HG03460 (cell line): ENCODE results near the gene PROZ.

ENCODE experiments used
- ATAC-seq: cut with Tn5 transposase; IDR thresholded peaks from one replicate; pipeline ENCODE4 v1.9.1; 2021; ENCODE audit not compliant: unreplicated experiment

The PROZ gene

DNA sequence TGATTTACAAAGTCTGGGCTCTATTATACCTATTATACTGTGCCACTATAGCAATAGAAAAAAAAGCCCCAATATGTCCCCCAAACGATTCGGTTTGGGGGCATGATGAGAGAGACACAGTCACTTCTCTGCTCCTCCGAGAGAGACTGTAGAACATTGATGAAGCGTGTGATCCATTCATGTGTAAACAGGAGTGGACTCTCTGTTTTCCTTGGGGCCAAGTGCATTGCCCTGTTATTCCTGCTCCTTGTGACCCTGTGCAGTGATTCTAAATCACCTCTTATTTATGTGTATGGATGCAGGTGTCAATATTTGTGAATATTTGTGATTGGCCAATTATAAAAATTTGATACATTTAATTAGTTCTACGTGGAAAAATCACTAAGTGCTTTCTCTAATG, 18.9 kb upstream of the PROZ start:
- no peak for ATAC-seq

DNA sequence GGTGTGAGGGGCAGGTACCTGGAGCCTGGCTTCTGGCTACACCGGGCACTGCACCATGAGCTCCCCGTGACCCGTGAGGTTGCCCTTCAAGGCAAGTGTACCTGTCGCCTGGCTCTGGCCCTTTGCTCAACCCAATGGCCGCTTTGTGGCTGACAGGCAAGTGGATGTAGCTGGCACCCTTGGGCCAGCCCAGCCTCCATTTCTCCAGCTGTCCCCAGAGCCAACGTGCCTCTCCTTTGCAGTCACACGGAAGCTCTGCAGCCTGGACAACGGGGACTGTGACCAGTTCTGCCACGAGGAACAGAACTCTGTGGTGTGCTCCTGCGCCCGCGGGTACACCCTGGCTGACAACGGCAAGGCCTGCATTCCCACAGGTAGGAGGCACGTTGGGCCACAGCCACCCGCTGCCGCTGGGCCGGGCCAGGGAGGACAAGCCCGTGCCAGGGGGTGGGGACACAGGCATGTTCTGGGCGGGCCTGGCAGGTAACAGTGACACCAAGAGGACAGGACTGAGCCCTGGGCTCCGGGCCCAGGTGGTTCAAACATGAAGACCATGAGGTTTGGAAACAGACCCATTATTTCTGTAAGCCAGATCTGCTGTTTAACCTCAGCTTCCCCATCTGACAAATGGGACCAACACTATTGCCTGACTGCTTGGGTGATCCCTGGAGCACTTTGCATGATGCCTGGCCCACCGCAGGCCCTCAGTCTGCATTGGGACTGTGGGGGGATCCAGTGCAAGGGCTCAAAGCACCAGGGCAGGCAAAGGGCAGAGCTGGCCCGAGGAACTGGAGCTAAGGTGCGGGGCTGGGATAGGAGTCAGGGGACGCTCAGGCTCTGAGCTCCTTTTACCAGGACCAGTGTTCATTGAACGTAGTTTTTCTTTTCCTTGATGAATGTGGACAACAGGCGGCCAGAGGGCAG, 17.5 kb upstream of the PROZ start:
- no peak for ATAC-seq

DNA sequence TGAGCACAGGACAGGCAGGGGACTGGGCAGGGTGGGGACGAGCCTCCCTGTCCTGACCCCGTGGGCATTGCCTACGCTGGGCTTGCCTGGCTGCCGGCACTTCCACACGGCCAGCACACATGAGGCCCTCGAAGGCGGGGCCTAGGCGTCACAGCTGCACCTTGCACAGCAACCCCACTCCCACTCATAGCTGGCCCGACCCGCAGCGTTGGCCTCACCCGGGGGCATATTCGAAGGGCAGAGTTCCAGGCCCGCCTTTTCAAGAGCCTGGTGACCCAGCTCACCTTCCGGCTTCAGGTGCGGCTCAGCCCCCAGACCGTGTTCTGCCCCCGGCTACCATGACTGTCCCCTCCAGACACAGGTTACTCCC, 16.9 kb upstream of the PROZ start:
- ATAC-seq = no peak

DNA sequence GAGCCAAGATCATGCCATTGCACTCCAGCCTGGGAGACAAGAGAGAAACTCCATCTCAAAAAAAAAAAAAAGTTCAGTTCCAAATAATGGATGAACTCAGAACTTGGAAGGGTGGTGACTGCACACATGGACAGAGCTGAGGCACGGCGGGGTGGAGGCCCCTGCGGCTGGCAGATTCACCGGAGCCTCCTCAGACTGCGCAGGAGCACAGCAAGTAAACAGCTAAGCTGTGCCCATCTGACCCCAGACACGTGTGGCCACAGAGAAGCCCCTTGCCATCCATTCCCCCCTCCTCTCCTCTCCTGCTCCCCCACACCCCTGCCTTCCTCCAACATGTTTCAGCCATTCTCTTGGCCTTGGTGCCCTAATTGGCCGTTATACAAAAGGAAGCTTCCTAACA, 15.6 kb upstream of the PROZ start:
- no peak for ATAC-seq

DNA sequence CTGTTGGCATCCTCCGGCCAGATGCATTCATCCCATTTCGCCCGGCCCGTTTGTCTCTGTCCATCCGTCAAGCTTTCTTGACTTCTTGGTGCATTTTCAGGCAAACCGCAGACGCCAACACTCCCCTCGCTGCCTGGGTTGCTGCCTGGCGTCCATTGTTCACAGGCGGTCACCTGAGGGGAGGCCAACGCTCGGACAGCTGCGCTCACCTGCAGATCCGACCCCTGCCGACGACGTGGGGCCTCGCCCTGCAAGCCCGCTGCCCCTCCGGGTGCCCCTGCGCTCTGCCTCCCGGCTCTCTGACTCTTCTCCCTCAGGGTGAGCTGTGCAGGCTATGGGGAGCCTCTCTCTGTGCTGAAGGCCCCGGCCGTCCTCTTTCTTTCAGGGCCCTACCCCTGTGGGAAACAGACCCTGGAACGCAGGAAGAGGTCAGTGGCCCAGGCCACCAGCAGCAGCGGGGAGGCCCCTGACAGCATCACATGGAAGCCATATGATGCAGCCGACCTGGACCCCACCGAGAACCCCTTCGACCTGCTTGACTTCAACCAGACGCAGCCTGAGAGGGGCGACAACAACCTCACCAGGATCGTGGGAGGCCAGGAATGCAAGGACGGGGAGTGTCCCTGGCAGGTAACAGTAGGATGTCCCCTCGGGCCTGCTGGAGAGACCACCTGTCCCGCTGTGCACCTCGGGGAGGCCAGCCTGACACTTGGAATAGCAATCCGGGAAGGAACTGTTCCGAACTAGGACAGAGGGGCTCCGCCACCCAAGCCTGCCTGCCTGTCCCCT, 14.8 kb upstream of the PROZ start:
- ATAC-seq = no peak

DNA sequence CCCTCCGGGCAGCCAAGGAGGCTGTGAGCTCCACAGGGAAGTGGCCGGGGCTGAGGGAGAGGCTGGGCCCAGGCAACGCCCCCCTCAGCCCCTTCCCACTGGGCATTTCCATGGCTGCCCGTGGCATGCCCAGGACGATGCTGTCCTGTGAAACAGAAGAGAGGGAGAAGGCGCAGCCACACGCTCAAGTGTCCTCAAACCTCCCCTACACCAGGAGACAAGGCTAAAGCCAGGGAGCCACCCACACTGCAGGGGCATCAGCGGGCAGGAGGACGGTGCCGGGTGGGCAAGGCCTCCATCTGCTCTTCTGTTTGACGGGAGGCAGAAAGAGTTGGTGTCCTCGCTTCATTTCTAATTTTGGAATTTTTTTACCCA, 14.2 kb upstream of the PROZ start:
- ATAC-seq = no peak

DNA sequence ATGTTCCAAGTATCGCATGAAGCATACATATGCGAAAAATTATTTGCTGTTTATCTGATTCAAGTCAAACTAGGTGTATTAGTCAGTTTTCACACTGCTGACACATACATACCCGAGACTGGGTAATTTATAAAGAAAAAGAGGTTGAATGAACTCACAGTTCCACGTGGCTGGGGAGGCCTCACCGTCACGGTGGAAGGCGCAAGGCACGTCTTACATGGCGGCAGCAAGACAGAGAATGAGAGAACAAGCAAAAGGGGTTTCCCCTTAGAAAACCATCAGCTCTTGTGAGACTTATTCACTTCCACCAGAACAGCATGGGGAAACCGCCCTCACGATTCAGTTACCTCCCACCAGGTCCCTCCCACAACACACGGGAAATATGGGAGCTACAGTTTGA, 13.0 kb upstream of the PROZ start:
- no peak for ATAC-seq

DNA sequence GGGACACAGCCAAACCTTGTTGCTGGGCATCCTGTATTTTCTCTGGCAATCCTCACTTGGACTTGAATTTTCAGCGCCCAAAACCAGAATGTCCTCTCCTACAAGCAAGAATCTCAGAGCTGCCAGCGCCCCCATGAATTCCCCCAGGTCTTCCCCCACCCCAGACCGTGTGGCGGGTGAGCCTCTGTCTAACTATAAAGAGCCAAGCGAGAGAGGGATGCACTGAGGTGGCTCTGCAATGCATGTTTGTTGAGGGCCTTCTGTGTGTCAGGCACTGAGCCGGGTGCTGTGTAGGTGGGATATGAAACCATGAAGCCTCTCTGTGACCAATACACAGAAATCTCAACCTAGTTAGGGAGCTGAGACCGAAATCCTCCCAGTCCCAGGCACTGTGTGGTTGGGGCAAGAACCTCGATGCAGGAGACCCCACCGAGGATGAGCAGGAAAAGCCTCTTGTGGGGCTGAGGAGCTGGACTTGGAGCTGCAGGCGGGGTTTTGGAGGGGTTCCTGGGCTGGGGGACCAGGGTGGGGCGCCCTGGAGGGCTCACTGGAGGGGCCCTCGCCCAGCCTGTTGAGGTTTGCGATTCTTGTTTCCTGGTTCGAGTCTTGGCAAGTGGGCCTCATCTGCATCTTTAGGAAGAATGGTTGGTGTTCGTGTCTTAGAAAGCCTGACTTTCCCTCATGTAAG, 12.4 kb upstream of the PROZ start:
- ATAC-seq = no peak

DNA sequence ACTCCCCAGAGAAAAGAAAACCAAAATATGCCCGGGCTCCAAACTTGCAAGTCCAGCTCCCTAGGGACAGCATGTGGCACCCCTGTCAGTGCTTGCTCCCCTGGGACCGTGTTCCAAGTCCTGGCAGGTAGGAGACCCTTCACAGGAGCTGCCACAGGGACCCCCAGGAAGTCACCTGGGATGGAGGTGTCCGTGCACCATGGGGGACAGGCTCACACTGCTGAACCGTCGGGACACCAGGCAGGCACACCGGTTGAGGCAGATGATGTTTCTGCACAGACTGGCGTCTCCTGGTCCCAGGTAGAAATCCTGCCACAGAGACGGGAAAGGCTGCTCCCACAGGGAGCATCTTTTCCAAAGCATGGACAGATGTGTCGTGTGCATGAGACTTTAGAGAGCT, 11.7 kb upstream of the PROZ start:
- no peak for ATAC-seq

DNA sequence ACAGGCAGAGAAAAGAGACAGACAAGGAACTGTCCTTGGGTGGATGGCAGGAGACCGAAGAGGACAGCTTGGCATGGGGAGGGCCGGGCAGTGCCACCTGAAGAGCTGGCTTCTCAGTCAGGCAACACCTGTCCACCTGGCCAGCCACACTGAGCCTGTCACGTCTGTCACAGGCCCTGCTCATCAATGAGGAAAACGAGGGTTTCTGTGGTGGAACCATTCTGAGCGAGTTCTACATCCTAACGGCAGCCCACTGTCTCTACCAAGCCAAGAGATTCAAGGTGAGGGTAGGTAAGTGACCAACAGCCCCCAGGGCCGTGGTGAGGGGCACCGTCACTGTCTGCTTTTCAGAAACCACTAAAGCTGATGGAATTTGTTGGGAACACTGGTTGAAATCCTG, 11.2 kb upstream of the PROZ start:
- ATAC-seq = no peak

DNA sequence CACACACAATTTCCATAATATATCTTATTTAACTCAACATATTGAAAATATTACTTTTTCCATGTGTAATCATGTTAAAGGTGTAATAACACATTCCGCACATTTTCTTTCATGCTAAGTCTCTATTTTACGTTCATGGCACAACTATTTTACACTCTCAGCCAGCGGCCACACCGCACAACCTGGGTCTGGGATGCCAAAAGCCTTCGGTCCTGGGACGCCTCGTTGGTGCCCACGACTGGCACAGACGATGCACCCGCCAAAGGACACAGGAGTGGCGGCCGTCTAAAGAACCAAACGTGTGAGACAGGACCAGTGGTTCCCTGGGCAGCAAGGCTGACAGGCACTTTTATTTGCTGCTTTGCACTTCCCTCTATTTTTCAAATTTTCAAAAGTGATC, 10.0 kb upstream of the PROZ start:
- no peak for ATAC-seq

DNA sequence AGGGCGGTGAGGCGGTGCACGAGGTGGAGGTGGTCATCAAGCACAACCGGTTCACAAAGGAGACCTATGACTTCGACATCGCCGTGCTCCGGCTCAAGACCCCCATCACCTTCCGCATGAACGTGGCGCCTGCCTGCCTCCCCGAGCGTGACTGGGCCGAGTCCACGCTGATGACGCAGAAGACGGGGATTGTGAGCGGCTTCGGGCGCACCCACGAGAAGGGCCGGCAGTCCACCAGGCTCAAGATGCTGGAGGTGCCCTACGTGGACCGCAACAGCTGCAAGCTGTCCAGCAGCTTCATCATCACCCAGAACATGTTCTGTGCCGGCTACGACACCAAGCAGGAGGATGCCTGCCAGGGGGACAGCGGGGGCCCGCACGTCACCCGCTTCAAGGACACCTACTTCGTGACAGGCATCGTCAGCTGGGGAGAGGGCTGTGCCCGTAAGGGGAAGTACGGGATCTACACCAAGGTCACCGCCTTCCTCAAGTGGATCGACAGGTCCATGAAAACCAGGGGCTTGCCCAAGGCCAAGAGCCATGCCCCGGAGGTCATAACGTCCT, 9.4 kb upstream of the PROZ start:
- ATAC-seq = no peak

DNA sequence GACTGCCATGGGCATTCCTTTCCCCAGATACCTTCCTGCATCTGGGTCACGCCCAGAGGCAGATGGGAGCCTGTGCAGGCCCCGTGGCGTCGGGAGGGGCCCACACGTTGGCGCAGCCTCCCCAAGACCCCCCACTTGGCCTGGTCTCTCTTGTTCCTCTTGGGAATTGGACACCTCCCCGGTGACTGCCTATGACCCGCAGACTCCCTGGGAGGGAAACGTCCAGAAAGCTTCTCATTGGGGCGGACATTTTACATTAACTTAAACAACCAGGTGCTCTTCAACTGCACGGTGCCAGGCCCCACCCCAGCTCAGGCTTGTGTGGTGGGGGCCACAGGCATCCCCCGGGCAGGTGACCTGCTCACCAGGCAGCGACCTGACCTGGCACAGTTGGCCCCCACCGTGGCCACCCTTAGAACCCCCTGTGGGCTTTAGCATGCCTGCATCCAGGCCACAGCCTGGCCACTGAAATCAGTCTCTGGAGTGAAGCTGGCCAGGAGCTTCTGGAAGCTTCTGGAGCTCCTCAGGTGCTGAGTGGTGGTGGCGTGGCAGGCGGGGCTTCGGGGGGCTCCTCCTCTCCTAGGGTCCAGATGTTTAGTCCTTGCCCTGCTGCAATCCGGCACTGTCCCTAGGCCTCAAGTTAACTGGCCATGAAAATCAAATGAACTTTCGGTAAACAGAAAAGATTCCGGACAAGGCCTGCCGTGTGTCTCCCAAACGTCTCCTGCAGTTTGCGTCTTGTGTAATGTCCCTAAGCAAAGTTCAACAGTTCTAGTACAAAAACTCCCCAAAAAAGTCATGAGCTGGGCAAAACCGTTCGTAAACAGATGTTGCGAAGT, 8.5 kb upstream of the PROZ start:
- ATAC-seq = no peak

DNA sequence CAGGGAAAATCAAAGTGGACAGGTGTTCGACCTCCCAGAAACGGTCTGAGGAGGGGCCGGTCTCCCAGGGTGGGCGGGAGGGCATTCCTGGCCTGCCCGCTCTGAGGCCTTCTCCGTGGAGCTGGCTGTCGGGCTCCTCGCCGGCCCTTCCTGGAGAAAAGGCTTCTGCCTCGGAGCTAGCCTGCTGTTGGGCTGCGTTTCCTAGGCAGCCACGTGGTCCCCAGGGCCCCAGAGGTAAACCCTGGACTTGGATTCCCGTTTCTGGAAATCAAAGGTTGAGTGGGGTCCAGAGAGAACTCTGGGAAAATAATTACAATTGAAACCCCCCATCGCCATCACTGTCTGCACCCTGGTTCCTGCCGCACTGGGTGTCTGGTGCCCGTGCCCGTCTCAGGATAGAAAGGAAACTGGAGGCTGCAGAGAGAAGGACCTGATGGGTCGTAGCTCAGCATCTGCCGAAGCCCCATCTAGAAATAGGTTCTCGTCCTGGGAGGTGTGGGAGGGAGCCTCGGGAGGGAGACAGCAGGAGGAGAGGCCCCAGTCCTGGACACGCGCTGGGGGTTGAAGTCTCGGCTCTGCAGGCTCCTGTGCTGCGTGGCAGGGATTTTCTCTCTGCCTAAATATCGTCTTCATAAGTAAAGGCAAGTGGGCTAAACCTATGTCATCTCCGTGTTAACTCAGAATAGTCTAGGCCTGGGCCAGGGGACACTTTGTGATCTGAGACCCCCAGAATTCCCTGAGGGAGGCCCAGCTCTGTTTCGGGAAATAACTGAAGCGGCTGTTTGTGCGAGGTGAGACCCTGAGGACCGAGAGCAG, 7.7 kb upstream of the PROZ start:
- no peak for ATAC-seq

DNA sequence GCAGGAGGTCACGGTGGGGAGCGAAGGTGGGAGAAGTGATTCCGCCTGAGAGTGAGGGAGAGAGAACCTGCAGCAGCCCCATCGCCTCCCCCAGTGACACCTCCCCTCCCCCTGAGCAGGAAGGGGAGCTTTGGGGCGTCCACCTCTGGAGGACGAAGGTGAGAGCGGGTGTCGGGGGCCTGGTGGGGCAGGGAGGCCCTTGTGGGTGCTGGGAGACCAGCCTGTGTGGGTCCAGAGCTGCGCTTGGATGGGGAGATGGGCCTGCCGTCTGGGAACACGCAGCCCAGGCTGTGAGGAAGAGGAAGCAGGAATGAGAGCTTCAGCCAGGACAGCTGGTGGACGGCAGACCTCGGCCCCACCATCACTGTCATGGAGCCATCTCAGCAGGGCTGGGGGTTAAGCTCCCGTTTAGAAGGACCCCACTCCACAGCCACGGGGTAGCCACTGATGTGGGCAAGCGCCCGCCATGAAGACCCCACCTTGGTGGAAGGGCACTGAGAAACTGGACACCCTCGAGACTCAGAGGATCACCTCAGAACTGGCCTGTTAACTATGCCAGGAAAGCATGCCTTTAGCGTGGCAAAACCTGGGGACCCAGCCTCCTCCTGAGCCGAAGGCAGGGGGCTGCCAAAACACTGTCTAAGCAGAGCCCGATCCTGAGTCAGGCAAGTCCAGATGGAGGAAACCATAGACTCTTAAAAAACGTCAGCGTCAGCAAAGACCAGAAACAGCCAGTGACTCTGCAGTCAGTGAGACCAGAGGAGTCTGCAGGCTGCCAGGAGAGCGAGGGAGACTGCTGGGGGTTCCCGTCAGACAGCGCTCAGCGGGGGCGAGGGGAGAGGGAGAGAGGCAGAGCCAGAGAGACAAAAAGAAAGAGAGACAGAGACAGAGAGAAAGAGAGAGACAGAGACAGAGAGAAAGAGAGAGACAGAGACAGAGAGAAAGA, 6.4 kb upstream of the PROZ start:
- no peak for ATAC-seq

DNA sequence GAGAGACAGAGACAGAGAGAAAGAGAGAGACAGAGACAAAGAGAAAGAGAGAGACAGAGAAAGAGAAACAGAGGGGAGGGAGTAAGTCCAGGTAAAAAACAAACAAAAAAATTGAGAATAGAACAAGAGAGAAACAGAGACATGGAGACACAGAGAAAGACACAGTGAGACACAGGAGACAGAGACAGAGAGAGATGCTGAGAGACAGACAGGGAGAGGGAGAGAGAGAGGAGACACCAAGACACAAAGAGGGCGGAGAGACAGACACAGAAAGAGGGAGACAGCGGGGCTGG, 5.8 kb upstream of the PROZ start:
- no peak for ATAC-seq

DNA sequence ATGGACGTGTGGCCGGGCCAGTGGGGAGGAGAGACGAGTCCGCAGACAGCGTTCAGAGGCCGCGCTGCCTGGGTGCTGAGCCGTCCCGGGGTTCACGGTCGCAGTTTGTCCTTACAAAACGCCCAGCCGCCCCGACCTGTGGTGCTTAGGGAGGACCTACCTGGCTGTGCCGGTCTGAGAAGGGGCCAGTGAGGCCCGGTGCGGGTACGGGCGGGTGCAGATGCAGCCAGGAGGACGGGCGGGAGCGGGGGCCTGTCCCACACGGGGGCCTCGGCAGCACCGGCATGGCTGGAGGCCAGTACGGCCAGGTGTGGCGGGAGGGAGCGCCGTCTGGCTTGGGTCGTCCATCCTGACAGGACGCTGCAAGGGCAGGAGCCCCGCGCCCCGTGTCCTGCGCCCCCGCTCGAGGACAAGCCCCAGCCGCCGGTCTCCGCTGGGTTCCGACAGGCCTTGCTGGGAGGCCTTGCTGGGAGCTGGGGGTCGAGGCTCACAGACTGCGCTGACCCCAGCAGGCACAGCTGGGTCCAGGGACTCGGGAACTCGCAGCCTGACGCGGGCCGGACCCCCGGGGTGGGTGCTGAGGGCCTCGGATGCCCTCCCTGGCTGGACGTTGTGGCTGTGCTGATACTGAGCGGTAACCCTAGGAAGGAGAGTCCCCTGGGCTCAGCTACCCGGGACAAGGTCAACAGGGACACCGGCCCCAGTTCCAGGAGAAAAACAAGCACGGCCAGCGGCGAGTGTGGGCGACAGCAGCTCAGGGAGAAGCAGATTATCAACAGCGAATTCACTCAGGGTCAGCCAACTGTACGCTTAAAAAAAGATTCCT, 5.3 kb upstream of the PROZ start:
- peak; percentile 37 for ATAC-seq
